HG03432 (cell line): ENCODE results near the gene EXPH5.
A peak's percentile ranks its signal among the peaks of the same experiment; 100 is the strongest.

Experiments
- ATAC-seq: cut with Tn5 transposase; IDR thresholded peaks from one replicate; pipeline ENCODE4 v1.9.1; 2021; ENCODE audit warnings: mild to moderate bottlenecking, moderate library complexity; ENCODE audit not compliant: unreplicated experiment

Gene EXPH5

DNA sequence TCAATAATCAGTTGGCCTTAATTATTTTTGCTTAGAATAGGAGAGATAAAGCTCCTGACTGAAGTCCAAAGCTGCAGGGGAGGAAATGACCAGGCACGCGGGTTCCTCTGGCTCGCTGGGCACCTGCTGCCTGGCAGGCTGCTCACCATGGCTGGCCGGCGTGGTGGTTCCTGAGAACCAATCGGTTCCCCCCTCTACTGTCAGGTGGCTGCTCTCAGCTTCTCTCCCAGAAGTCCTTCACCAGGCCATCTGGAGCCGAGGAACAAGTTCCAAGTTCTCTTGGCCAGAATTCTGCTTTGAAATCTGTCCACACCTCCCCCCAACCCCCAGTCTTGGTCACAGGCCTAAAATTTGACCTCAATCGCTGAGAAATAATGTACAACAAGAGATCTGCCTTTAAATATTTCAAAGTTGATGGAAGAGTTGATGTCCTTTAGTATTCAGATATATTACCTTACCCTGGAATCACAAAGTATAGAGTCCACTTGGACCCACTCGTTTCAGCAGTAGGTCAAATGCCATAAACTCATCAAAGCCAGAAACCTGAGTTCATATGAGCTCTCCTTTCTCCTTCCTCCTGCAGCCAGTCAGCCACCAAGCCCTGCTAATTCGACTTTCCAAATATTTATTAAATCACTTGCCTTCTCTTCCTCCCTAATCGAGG lies 25.2 kb downstream of the EXPH5 start:
- ATAC-seq: no peak

DNA sequence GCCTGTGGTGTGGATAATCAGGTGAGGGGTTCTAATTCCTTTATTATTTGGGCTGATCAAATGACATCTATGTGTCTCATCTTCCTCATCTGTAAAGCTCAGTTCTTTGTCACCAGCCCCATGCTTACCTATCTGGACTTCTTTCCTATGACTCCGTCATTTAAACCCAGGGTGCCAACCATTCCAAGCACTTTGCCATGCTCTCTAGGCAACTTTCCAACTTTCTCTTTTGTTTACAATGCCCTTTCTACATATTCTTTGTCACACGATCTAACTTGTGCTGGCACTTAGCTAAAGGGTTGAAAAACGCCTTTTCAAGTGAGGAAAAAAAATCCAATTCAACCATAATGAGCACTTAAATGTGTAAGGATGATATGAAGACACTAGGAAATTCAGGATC lies 27.9 kb downstream of the EXPH5 start:
- no peak for ATAC-seq

DNA sequence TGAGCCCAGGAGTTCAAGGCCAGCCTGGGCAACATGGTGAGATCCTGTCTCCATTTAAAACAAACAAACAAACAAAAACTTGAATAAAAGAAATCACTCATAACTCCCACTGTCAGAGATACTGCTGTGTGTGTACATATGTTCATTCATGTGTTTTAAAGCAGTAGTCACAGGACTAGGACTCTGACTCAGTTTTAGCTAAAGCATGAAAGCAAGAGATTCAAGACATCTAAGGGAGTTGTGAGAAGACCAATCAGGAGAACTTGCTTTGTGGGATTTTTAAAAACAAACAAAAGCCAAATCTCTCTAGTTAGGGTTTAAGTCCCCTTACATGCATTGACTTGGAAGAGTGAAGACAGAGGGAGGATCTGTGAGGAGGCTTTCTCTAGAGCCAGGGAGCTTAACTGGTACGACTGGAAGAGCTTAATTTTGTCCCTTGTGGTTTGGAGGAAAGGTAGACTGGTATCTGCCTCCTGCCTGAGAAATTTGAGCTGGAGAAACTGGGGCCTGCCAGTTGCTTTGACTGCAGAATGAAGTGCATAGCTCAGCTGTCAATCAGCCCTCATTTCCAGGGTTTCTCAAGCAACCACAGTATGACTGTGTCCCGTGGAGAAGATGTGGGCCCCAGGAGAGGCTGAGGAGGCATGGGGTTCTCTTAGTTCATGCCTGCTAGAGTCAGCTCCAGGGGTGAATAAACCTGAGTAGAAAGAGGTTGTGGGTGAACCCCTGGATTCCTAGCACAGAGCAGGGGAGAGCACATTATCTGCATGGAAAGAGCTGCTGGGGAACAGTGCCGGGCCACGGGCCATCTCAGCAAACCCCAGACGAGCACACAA lies 30.6 kb downstream of the EXPH5 start:
- no peak for ATAC-seq

DNA sequence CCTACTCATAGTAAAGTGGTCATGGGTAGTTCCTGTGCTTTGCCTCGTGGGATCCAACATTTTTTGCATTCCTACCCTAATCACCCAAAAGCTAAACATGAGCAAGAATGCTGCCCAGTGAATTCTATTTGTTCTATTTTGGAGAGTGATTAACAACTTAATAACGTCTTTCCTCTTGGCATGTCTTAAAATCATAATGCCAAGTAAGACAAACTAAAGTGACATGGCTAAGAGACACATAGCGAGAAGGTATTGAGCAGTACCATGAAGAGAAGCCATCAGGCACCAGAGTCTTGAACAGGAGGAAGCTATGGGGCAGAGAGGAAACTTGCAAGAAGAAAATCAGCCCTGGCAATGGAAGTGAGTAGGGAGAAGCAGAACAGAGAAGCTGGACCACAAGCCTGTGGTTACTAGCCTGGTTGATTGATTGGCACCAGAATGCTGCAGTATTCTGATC lies 32.0 kb downstream of the EXPH5 start:
- no peak for ATAC-seq

DNA sequence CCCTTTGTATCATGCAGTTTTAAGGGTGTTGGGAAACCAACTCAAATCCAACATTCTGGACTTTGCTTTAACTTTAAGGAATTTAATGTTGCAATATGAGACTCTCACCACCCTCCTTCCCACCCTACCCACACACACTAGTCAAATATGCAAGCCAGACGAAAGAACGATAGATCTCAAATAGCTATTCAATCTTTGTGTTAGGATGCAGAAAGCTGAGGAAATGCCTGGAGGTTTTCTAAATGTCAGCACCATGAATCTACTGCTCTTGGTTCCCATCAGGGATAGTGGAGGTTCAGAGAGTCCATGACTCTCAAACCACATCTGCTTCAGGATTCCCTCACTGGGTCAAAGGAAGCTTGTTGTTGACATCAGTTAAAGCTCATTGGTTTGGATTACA lies 33.7 kb downstream of the EXPH5 start:
- no peak for ATAC-seq

DNA sequence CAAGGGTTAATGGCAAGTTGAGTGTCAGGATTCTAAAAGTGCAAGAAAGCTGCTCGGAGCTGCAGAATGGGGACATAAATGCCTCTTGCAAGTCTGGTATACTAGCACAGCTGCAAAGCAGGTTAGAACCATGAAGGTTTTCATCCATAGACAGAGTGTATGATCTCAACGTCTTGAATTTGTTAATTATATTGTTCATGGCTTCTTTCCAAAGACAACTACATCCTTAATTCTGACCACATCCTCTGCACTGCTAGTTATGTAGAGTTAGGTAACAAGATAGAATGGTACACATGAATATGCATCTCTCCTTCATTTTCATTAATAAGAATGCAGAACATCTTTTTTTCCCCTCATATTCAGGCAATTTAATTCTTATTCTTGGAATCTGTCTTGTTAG lies 34.2 kb downstream of the EXPH5 start:
- ATAC-seq: no peak

DNA sequence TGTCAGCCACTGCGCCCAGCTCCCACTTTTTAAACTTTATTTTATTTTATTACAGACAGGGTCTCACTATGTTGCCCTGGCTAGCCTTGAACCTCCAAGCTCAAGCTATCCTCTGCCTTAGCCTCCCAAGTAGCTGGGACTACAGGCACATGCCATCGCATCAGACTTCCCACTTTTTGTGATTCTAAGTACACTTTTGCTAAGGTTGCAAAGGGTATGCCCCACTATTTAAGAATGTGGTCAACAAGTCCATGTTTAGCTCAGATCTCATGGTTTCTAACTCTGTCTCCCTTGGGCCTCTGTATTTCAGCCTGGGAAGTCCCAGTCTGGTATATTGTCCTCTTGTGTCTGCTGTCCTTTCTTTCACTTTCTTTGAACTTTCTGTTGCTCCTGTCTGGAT lies 35.3 kb downstream of the EXPH5 start:
- ATAC-seq: peak; percentile 90

DNA sequence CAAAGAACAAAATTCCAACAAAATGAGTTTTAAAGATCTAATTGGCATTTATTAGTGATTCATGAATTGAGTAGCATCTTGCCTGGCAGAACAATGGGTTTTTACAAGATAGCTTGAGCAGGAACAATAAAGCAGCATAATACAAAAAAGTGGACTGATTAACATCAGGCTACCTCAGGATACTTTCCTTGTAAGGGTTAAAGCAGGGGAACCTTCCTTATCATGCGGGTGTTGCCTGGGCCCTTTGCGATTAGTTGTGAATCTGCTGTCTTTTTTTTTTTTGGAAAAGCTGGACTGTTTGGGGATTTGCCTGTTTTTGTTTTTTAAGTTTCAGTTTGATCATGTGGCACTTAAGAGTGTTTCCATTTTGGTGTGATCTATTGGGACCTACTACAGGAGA lies 37.5 kb downstream of the EXPH5 start:
- no peak for ATAC-seq

DNA sequence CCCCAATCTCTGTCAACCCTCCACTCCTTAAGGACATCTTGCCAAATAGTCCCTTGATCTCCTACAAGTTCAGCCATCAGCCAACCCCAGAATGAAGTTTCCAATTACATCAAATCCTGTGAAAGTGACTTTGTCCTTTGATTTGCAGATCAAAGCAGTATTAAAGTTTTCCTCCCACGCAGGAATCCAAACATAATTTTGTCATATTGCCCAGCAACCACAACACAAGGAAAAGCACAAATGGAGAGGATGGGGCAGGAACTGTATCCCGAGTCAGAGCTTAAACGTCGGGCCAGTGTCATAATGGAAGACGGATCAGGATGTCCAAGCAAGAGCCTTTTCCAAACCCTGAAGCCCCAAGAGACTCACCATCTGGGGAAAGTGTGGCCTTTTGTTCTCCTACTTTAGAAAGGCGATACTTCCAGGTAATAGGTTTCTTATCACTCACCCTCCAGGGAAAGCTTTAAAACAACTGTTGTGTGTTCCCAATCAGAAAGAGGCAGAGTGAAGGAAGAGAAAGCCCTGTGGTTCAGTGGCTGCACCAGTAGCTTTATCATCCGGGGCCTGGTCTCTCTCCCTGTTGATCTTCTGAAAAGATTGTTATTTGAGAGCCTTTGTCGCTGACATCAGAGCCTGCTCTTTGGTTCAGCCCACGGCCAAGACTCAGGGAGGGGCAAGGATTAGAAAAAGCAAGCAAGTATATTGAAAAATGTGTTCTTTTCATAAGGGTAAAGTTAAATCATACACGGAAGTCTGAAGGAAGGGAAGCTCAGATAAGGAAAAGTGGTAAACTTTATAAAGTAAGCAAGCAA lies 41.7 kb downstream of the EXPH5 start:
- ATAC-seq: no peak

DNA sequence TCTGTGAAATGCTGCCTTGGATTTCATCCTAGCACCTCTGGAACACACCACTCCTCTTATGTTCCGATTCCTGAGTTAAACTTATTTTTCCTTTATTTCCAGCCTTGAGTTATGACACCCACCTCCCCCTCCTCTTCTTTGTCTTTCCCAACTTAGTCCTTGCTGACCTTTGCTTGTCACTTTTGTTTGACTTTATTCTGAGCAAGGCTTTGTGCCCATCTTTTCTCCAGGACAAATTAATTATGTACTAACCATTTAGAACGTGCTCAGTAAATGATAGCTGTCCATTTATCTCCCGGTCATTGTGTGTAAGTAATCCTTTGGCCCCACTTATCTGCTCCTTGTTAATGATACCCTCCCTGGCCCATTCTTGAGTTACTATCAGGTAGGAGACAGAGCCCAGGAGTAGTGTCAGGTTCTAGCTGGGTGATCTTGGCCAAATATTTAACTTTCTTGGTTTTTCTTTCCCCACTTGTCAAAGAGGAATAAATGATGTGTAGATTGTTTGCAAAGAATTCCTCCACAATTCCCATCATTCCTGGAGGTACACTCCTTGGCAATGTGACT lies 44.2 kb downstream of the EXPH5 start:
- ATAC-seq: no peak

DNA sequence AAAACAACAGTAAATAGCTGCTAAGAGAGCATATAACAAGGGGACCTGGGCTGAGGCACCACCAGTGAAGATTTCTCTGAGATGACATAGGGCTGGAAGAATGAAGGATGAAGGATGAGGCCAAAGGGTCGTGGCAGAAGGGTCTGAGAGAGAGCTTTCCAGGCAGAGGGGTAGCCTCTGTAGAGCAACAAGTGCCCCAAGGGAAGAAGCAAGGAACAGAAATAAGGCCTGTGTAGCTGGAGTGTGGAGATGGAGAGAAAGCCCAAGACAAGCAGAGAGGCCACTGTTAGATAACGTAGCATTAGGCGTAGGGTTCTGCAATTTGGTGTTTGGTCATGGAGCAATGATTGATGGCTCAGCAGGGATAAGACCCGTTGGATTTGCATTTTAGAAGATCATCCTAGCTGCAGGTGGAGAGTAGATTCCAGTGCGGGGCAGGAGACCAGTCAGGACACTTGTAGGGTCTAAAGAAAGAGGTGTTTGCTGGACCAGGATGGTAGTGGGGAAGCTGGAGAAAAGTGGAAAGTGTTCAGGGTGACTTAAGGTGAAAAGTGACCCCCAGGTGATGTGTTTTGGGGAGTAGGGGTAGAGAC lies 47.6 kb downstream of the EXPH5 start:
- ATAC-seq: no peak

DNA sequence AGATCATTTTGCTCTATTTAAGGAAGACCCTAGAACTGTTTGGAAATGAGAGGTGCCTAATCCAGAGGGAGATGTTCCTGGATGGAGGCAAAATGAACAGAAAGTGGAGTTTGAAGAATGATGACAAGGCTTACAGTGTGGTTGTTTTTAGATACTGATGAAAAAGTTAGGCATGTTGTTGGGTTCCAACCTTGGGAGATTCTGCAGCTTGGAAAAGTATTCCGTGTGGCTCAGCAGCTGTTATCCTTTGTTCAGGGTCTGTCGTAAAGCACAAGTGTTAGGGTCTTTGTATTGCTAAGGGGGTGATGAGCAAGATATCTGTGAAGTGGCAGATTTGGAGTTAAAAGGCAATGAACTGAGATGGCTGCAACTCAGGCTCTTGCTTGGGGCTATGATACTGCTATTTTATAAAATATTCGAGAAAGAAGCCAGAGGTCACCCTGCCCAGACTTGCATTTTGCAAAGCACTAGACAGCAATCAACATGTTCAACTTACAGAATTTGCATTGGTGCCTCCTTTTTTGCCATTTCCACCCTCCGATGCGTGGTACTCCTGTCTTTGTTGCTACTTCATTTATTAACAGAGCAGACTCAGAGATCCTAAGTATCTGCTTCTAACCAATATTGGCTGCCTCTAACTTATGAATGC lies 50.1 kb downstream of the EXPH5 start:
- ATAC-seq: no peak

DNA sequence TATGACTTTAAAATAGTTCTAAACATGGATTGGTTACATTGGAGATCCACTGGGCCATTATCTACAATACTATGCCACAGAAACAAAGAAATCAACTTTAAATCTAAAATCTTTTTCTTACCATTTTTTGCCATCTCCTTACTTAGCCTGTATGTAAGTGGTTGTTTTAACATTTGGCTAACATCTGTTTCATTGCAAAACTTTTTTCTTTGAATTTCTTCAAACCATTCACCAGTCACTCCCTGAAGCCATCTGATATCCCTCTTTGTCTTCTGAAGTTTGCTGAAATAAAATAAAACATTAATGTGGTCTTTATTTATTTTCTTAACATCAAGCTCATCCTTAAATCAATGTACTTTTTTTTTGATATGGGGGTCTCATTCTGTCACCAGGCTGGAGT lies 52.0 kb downstream of the EXPH5 start:
- ATAC-seq: no peak

DNA sequence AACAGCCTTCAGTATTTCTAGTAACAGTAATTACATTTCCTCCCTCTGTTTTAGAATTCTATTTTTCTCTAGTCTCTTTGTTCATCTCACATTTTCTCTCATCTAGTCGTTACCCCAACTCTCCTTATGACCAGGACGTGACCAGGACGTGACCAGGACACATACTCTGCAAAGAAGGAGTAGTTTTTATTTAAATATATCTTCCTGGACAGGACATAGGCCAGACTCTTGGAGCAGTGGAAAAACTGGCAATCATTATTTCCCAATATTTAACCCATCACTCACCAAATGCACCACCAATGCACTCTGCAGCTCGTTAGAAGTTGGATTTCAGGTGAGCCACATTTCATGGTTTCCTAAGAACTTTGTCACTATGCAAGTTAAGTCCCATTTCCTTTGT lies 55.1 kb downstream of the EXPH5 start:
- ATAC-seq: no peak

DNA sequence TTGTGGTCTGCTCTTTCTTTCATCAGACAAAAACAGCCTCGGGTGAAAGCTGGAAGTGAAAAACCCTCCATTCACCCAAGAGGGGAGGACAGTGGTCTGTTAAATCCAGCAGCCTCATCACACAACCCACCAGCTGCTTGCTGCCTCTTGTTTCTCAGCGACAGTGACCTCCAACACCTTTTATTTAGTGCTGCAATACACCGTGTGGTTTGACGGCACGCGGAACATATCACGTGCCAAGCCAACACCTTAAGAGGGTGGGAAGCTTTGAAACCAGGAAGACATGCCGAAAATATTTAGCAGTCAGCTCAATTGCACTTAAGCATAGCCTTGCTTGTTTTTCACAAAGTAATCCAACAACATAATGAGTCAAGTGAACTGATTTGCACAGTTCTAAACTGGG lies 55.5 kb downstream of the EXPH5 start:
- peak; percentile 51 for ATAC-seq

DNA sequence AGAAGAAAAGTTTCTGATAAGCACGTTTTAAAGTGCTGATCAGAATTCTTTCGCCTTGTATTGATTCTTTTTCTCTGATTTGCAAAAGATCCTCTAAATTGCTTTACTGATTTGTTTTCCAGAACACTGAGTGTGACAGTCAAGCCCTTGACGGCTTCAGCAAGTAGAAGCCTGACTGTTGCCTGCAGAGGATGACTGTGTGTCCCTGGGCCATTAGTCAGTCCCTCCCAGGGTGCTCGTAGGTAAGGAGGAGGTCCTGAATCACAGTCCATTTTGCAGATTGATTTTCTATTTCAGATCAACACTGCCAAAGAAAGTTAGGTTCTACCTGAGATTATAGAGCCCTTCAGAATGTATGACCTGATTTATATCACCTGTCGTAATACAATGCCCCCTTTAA lies 56.8 kb downstream of the EXPH5 start:
- no peak for ATAC-seq

DNA sequence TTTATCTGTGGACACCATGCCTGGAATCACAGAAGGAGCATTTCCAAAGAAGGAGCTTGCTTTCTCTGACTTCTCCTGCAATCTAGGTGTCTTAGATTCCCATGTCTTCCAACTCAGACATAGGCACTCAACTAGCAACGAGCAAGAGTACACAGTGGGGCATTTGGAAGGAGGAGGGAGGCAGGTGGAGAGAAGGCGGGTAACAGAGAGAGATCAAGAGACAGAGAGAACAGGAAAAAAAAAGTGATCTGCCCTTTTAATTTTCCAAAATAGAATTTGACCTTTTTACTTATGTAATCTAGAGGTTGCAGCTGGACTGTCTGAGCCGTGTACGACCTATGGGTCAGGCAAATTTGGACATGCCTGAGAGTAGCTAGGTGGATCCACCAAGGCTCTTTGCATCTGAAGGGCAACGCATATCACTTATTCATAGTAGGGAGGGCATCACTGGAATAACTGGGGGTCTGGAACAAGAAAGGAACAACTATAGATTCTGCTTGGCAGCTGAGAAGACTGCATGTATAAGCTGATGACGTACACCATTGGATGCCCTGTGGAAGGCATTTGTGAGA lies 58.1 kb downstream of the EXPH5 start:
- no peak for ATAC-seq

DNA sequence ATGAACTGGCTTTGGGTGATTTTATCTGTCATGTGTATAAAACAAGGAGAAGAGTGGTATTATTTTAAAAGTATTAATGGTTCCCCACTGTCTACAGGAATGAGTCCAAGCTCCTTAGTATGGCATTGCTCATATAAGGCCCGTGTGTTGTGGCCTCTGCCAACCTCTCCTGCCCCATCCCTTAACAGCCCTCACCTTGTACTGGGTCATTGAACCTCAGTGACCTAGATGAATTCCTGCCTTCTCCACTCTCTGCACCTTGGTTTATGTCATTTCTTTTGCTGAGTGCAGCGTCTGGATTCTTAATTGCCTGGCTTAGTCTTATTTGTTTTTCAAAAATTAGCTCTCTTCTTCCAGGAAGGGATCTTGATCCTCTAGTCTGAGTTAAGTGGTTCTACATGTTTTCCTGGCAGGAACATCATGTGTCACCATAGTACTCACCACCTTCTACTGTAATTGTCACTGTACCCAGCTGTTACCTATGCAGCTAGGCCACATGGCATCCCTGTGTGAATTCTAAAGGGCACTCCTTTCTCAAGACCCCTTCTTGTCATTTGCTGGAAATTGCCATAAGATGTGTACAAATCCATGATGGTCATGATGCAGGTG lies 59.2 kb downstream of the EXPH5 start:
- no peak for ATAC-seq

DNA sequence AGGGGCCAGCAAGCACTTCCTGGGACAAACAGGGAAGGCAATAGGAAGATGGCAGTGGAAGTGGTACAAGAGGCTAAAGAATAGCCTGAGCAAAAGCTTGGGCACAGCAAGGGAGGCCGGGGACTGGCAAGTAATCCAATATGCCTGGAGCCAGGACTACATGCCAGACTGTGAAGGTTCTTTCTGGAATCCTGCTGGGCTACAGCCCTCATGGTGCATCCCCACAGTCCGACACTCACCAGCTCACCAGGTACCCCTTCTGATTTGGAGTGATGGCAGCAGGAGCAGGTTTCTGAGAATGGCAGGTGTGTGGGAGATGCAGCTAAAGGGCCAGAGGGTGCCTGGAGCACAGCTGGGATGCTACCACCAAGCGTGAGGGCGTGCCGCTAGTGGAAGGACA lies 63.1 kb downstream of the EXPH5 start:
- no peak for ATAC-seq

DNA sequence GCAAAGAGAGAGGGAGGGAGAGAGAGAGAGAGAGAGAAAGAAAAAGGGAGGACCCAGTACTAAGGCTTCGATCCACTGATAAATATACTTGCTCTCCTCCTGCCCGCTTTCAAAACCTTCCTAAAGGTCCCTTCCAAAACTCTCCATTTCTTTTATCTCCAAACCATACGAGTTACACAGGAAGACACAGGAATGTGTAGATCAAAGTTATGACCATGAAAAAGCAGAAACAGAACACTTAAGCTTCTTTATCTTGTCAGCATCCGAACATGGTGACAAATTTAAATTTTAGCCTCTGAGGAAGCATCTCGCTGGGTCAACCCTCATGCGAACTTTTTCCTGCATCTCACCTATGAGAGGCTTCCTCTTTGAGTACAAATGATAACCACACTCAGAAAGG lies 66.2 kb downstream of the EXPH5 start:
- no peak for ATAC-seq
